BE2C (cell line): ENCODE measurements around the gene SAMMSON.

Experiments used
- DNase-seq: peaks from one replicate; pipeline ENCODE4 v3.0.0-alpha.2; 2020
- H3K27me3 ChIP-seq: fragments of 250-450 bp; sonication (Bioruptor Pico); 2 replicates; pipeline ENCODE4 v1.5.1; 2020; ENCODE audit warnings: mild to moderate bottlenecking
- H3K36me3 ChIP-seq: fragments of 250-450 bp; sonication (Bioruptor Pico); 2 replicates; pipeline ENCODE4 v1.5.1; 2020; ENCODE audit warnings: mild to moderate bottlenecking
- H3K4me1 ChIP-seq: fragments of 250-450 bp; sonication (Bioruptor Pico); 2 replicates; pipeline ENCODE4 v1.5.1; 2020
- H3K4me3 ChIP-seq: 2 replicates; pipeline ENCODE4 v1.5.1; 2011; ENCODE audit warnings: low read depth, low read length
- H3K9me3 ChIP-seq: fragments of 250-450 bp; sonication (Bioruptor Pico); 2 replicates; pipeline ENCODE4 v1.5.1; 2020
- TF ChIP-seq, protein P1 (sequence below): IDR thresholded peaks from 2 replicates; pipeline ENCODE4 v1.5.1; 2012; ENCODE audit warnings: mild to moderate bottlenecking, low read depth, low read length

The SAMMSON gene

GRCh38 chr3:70076396-70076795 is 76.9 kb downstream of the SAMMSON start:
- H3K4me3 ChIP-seq = no peak overlapping the region
- H3K4me1 ChIP-seq = no peaks in the 10 kb centered on the region
- no peak for DNase-seq
- H3K36me3 ChIP-seq = no peaks in the 10 kb centered on the region
- peaks cover 72% of the 10 kb centered on the region for H3K27me3 ChIP-seq
- TF ChIP-seq, protein P1, sequence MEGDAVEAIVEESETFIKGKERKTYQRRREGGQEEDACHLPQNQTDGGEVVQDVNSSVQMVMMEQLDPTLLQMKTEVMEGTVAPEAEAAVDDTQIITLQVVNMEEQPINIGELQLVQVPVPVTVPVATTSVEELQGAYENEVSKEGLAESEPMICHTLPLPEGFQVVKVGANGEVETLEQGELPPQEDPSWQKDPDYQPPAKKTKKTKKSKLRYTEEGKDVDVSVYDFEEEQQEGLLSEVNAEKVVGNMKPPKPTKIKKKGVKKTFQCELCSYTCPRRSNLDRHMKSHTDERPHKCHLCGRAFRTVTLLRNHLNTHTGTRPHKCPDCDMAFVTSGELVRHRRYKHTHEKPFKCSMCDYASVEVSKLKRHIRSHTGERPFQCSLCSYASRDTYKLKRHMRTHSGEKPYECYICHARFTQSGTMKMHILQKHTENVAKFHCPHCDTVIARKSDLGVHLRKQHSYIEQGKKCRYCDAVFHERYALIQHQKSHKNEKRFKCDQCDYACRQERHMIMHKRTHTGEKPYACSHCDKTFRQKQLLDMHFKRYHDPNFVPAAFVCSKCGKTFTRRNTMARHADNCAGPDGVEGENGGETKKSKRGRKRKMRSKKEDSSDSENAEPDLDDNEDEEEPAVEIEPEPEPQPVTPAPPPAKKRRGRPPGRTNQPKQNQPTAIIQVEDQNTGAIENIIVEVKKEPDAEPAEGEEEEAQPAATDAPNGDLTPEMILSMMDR = no peak
- H3K9me3 ChIP-seq = 0 out of 2 replicates have a peak, but pooled peaks cover 2% of the 10 kb centered on the region

GRCh38 chr3:70078778-70079177 is 79.2 kb downstream of the SAMMSON start:
- no peak for DNase-seq
- Histone ChIP-seq H3K4me1 (no peaks in the 10 kb centered on the region), H3K9me3 (0 out of 2 replicates have a peak, but pooled peaks cover 2% of the 10 kb centered on the region), H3K36me3 (no peaks in the 10 kb centered on the region), H3K27me3 (peaks cover 54% of the 10 kb centered on the region), H3K4me3 (no peak overlapping the region)
- TF ChIP-seq, protein P1 = no peak

- H3K4me3 ChIP-seq = no peak overlapping the region
- no peaks in the 10 kb centered on the region for H3K9me3 ChIP-seq
- no peaks in the 10 kb centered on the region for H3K4me1 ChIP-seq
- no peaks in the 10 kb centered on the region for H3K36me3 ChIP-seq
- TF ChIP-seq, protein P1 = no peak
- H3K27me3 ChIP-seq = peaks cover 3% of the 10 kb centered on the region; the same call in 1 of the 2 replicates
- DNase-seq = no peak
Measured at GRCh38 chr3:70085613-70086012, 86.1 kb downstream of the SAMMSON start.

DNA sequence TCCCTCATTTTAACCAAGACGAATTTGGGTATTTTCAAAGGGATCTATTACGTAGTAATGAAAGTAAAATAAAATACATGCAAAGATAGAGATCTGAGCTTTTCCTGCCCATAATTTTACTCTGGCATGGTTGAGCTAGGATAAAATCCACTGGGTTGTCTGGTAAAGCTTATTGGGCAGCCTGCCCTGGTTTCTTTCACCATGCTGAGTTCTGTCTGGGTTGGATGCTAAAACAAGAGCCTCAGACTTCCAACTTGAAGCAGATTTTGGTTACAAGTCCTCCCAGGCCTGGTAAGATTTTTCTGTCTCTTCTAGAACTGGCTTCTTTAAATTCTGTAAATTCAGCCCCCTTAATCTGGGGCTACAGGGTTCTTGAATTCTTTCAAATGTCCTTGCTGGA is 86.8 kb downstream of the SAMMSON start:
- Histone ChIP-seq H3K36me3 (no peaks in the 10 kb centered on the region), H3K9me3 (no peaks in the 10 kb centered on the region), H3K4me1 (no peaks in the 10 kb centered on the region), H3K27me3 (peaks cover 9% of the 10 kb centered on the region; the same call in 1 of the 2 replicates), H3K4me3 (no peak overlapping the region)
- DNase-seq = no peak
- TF ChIP-seq, protein P1 = no peak

DNA sequence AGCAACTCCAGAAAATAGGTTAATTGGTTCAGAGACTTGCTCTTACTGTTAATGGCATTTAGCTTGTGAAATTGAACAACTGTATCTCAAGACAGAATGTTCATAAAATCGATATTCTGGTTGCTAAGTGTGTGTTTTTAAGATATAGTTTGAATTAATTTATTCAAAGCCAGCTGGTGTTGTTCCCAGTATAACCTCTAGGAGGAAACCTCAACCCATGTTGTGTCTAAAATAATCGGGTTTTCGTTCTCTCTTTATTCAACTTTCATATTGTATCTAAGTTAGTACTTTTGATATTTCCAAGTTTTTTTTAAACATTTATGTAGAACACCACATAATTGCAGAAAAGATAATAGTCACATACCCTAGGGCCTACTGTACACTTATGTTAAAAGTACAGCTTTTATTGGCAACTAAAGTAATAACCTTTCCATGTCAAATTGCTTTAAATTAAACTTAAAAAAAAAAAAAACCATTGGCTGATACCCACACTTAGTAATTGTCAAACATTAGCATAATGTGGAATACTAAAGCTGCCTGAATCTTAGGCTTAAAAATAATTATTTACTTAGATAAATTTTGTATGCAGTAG is 90.9 kb downstream of the SAMMSON start:
- H3K36me3 ChIP-seq = no peaks in the 10 kb centered on the region
- TF ChIP-seq, protein P1 = peak; percentile 66
- H3K4me1 ChIP-seq = no peaks in the 10 kb centered on the region
- no peak for DNase-seq
- H3K27me3 ChIP-seq = peaks cover 7% of the 10 kb centered on the region; the same call in 1 of the 2 replicates
- H3K4me3 ChIP-seq = no peak overlapping the region
- no peaks in the 10 kb centered on the region for H3K9me3 ChIP-seq

DNA sequence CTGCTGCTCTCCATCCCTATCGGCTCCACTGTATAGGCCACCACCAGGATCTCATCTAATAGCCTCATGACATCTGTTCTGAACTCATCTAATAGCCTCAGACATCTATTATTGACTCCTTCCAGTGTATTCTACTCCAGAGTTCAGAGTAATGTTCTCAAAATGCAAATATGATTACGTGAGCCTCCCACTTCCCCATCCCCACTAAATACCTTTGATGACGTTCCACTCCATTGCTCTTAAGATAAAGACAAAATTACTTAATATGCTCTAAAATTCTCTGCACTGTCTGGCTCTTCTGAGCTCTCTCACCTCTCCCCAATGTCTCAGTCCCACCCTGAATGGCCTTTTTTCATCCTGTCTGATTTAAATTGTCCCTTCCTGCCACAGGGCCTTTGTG is 94.7 kb downstream of the SAMMSON start:
- Histone ChIP-seq H3K4me1 (no peaks in the 10 kb centered on the region), H3K27me3 (peaks cover 11% of the 10 kb centered on the region), H3K4me3 (no peak overlapping the region), H3K9me3 (no peaks in the 10 kb centered on the region), H3K36me3 (no peaks in the 10 kb centered on the region)
- DNase-seq = no peak
- TF ChIP-seq, protein P1 = no peak
